ENCODE results near the gene MRPL36.

MRPL36 gene

DNA sequence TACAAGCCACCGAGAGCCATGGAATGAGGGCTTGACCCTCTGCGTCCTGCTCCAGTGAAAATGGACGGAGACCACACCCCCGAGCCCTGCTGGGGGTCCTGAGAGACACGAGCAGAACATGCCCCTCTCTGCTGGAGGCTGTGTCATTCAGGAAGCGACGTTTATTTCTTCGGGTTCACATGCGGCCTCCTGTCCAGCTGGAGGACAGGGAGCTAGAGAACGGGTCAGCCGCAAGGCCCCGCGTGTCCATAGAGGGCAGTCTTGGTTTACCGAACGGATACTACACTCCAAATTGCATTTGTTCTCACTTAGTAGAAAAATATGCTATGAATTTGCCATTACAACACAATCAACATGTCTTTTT, 36.1 kb downstream of the MRPL36 start:
- Mint-ChIP-seq H3K4me1 (no peaks in the 10 kb centered on the region), H3K9me3 (no peaks in the 10 kb centered on the region), H3K36me3 (no peaks in the 10 kb centered on the region), H3K4me3 (no peak overlapping the region), H3K27ac (no peak overlapping the region)
- DNase-seq (ENCODE audit: low spot score in 2 of 2) (no peak), ATAC-seq (peak; percentile 52)

DNA sequence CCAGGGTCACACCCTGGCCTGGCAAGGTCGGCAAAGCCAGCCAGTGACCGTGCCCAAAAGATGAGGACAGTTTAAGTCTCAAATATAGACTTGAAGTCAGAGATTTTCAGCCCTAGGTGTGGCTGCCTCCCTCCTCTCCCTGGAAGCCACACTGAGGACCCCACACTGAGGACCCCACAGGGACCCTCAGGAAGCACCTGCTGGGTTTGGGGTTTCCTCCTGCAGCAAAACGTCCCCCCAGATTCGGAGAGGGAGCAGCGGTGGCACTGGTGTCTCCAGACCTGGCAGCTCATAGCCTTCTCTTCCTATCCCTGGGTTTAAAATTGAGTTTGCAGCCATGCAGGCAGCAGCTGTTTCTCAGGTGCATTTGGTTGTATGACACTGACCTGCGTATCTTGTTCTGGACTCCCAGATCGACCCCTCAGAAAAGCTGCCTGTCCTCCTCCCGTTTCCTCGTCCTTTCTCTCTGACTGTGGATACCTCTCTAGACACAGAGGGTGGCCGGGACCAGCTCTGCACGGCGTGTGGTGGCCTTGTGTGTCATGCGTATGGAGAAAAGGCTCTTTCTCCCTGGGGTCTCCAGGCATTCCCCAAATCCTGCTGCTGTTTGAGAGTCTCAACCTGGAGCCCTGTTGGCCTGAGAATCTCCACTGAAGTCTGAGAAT, 36.6 kb downstream of the MRPL36 start:
- no peak for DNase-seq (ENCODE audit: low spot score in 2 of 2)
- no peak overlapping the region for H3K27ac Mint-ChIP-seq
- H3K9me3 Mint-ChIP-seq: no peaks in the 10 kb centered on the region
- ATAC-seq: no peak
- H3K36me3 Mint-ChIP-seq: no peaks in the 10 kb centered on the region
- no peak overlapping the region for H3K4me3 Mint-ChIP-seq
- H3K4me1 Mint-ChIP-seq: no peaks in the 10 kb centered on the region

DNA sequence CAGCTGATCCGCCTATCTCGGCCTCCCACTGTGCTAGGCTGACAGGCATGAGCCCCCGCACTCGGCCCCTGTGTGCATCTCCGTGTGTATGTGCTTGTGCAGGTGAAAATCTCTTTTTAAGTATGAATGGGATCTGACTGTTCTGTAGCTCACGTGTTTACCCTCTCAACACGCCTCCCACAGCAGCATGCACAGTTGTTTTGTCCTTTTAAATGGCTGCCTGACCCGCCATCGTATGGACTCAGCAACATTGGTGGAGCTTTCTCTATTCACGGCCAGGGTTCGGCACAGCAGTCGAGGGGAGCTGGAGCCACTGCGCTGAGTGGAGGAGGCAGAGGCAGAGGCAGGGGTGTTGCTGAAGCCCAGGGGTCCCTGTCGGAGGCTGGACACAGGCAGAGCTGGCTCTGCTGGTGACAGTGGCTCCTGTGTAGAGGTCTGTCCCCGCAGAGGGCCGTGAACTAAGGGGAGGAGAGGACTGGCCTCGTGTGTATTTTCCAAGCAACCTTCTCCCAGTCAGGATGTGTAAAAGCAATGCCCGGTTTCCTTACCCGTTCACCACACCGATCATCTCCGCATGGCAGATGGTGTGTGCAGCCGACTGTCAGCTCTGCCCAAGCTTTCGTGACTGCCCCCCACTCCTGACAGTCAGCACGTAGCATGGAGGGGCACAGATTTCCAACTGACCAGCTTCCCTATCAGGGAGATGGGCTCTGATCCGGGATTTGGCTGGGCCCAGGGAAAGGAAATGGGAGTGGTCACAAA, 37.3 kb downstream of the MRPL36 start:
- no peak overlapping the region for H3K4me3 Mint-ChIP-seq
- ATAC-seq: no peak
- H3K4me1 Mint-ChIP-seq: no peaks in the 10 kb centered on the region

DNA sequence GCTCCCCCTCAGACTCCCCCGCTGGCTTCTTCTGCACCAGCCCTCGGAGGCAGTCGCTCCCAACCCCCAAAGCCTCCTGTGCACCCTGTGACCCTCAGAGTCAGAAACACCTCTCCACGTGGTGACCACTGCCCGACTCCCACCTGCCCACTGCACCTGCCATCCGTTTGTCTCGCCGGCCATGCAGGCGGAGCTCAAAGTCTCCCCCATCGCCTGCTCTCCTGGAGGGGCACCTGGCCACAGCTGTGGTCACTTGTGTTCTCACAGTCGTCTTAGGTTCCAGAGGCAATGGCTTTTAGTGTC, 38.2 kb downstream of the MRPL36 start:
- Mint-ChIP-seq H3K9me3 (no peaks in the 10 kb centered on the region), H3K4me3 (no peak overlapping the region), H3K36me3 (no peaks in the 10 kb centered on the region), H3K4me1 (no peaks in the 10 kb centered on the region), H3K27ac (no peak overlapping the region)
- DNase-seq (ENCODE audit: low spot score in 2 of 2) (no peak), ATAC-seq (peak; percentile 15)

More for the DNA sequence above, 37.3 kb downstream of the MRPL36 start:
- Mint-ChIP-seq H3K36me3 (no peaks in the 10 kb centered on the region), H3K9me3 (no peaks in the 10 kb centered on the region), H3K27ac (no peak overlapping the region)
- no peak for DNase-seq (ENCODE audit: low spot score in 2 of 2)

DNA sequence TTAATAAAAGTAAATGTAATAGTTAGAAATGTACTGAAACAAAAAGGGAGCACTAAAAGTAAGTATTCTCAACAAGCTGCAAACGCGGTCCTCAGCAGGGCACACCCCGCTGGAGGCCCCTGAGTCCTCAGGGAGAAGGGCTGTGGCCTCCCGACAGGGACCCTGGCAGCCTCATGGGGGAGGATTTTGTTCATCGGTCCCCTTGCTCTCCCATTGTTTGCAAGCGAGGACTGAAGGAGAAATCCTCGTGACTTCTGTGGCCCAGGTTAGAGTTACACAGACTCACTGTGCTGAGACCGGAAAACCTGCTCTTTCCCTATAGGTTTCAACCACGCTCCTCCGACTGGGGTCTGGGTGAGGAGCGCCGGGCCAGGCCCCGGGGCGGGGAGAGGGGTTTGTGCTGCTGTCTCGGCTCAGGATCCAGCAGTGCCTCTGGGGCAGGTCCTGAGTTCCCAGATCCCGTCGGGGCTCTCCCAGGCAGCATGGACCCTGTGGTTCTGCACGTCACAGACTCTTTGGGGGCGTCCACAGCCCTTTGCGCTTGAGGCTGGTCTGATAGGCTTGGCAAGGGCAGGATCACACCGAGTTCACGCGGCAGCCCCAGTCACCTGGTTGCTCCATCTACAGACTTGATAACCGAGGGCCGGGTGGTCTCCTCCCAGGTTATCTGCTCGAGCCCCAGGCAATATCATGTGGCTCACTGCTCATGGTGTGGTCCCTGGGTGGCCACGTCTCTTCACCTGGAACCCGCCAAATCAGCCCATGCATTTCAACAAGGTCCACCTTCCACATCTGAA, 38.8 kb downstream of the MRPL36 start:
- DNase-seq (ENCODE audit: low spot score in 2 of 2): no peak
- Mint-ChIP-seq H3K36me3 (no peaks in the 10 kb centered on the region), H3K4me3 (no peak overlapping the region), H3K9me3 (no peaks in the 10 kb centered on the region), H3K27ac (no peak overlapping the region), H3K4me1 (no peaks in the 10 kb centered on the region)
- ATAC-seq: peak; percentile 7

DNA sequence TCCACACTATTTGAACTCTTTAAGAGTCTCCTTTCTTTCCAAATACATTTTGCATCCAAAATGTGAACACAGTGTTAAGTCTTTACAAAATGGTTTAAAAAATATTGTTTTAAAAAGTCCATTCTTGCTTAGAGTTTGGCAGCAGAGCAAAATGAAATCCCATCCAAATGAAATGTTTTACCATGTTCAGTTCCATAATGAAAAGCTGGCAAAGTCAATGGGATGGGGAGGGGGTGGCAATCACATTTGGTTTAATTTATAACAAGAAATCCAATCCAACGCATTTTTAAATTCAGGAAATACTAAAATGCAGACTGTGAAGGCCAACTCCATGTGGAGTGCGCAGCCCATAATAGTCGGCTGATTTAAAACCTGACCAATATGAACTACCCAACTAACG, 39.4 kb downstream of the MRPL36 start:
- Mint-ChIP-seq H3K36me3 (no peaks in the 10 kb centered on the region), H3K4me3 (no peak overlapping the region), H3K9me3 (no peaks in the 10 kb centered on the region), H3K4me1 (no peaks in the 10 kb centered on the region), H3K27ac (no peak overlapping the region)
- DNase-seq (ENCODE audit: low spot score in 2 of 2) (no peak), ATAC-seq (no peak)

DNA sequence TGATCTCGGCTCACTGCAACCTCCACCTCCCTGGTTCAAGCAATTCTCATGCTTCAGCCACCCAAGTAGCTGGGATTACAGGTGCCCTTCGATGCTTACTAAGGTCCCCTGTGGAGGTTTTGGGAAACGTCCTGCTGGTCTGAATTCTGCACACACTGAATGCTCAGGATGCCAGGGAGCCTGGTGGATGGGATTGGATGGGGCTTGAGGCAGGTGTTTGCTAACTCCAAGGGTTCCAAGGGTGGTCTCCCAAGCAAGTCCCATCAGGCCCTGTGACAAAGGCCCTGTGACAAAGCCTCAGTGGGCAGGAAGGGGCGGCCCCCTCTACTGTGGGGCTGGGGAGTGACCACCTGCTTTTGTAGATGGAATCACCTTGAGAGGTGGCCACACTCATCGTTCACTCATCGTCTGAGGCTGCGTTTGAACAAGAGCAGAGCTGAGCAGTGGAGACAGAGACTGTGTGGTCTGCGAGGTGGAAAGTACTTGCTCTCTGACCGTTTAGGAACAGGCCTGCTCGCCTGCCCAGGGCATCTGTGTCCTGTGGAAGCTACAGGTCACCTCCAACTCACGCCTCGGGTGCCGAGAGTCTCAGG, 40.2 kb downstream of the MRPL36 start:
- DNase-seq (ENCODE audit: low spot score in 2 of 2) (no peak), ATAC-seq (no peak)
- H3K4me1 Mint-ChIP-seq: no peaks in the 10 kb centered on the region
- H3K4me3 Mint-ChIP-seq: no peak overlapping the region
- H3K27ac Mint-ChIP-seq: no peak overlapping the region
- no peaks in the 10 kb centered on the region for H3K36me3 Mint-ChIP-seq
- H3K9me3 Mint-ChIP-seq: no peaks in the 10 kb centered on the region

DNA sequence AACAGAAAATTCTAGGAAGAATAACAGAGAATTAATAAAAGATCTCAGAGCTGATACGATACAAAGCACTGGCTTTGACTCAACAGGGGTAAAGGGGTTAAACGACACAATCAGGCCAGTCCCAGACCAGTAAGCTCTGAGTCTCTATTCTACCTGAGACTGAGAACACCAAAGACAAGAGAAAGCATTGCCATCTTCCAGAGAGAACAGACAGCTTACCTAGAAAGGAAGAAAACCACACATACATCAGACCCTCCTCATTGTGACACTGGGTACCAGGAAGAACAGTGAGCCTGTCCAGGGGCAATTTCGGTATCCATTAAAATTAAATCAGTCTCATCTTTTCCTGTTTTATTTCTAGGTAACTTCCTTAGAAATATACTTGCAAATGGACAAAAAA, 41.1 kb downstream of the MRPL36 start:
- no peak for DNase-seq (ENCODE audit: low spot score in 2 of 2)
- Mint-ChIP-seq H3K4me3 (no peak overlapping the region), H3K4me1 (no peaks in the 10 kb centered on the region), H3K27ac (no peak overlapping the region), H3K36me3 (no peaks in the 10 kb centered on the region), H3K9me3 (no peaks in the 10 kb centered on the region)
- no peak for ATAC-seq

DNA sequence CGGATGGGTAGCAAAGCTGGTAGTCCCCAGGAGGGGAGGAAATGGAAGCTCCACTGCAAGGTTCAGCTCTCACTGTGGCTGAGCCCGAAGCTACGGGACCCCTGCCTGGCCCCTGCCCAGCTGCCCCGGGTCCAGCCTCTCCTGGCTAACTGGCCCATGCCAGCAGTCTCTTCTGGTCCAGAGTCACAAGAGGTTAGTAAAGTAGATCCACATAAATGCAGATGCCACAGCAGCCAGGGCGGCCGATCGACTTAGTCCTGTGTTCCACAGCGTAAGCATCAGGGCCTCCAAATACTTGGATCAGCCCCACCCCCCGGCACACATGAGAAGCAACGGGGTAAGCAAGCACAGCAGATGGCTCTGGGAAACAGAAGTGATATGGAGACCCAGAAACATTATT, 42.1 kb downstream of the MRPL36 start:
- Mint-ChIP-seq H3K9me3 (no peaks in the 10 kb centered on the region), H3K27ac (no peak overlapping the region), H3K4me1 (no peaks in the 10 kb centered on the region), H3K36me3 (no peaks in the 10 kb centered on the region), H3K4me3 (no peak overlapping the region)
- DNase-seq (ENCODE audit: low spot score in 2 of 2) (no peak), ATAC-seq (no peak)

DNA sequence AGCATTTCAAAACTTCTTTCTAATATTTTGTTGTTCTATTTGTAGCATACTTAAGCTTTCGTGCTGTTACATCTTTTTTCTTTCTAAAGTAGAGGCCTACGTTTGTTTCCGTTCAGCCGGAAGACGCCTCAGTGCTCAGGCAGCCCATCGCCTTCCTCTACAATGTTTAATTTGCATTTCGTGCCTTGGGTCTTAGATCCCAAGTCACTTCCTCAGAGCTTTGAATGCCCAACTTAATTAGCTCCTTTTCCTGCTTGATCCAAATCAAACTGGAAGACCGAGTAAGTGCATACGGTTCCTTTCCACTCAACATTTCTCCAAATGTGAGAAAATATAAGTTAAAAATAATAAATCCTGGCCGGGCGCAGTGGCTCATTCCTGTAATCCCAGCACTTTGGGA, 43.2 kb downstream of the MRPL36 start:
- Mint-ChIP-seq H3K36me3 (no peaks in the 10 kb centered on the region), H3K9me3 (no peaks in the 10 kb centered on the region), H3K4me3 (no peak overlapping the region), H3K4me1 (no peaks in the 10 kb centered on the region), H3K27ac (no peak overlapping the region)
- ATAC-seq (no peak), DNase-seq (ENCODE audit: low spot score in 2 of 2) (no peak)

DNA sequence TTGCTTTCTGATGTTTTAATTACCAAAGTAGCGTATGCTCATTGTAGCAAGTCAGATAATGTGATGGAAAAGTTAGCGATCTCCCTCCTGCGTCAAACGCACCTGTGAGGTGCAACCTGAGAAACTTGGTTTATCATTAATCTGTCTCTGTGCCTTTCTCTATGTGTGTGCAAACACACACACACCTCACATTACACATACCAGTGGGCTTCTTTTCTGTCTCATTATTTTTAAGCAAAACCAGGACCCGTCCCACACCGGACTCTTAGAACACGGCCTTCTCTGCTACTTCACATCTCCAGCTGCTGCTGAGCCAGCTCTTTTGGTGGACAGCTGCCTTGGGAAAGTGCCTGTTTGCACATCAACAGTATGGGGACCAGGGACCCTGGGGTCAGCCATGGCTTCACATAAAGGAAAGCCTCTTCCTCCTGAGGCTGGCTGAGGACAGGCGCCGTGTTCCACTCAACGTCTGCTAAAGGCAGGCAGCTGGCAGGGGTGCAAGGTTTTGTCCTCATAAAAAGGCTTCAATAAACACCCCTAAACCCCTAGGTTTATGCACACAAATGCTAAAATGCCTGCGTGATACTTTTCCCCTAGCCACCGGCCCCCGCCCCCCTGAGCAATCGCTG, 44.2 kb downstream of the MRPL36 start:
- Mint-ChIP-seq H3K4me1 (no peaks in the 10 kb centered on the region), H3K36me3 (no peaks in the 10 kb centered on the region), H3K27ac (no peak overlapping the region), H3K9me3 (no peaks in the 10 kb centered on the region), H3K4me3 (no peak overlapping the region)
- DNase-seq (ENCODE audit: low spot score in 2 of 2) (no peak), ATAC-seq (no peak)

DNA sequence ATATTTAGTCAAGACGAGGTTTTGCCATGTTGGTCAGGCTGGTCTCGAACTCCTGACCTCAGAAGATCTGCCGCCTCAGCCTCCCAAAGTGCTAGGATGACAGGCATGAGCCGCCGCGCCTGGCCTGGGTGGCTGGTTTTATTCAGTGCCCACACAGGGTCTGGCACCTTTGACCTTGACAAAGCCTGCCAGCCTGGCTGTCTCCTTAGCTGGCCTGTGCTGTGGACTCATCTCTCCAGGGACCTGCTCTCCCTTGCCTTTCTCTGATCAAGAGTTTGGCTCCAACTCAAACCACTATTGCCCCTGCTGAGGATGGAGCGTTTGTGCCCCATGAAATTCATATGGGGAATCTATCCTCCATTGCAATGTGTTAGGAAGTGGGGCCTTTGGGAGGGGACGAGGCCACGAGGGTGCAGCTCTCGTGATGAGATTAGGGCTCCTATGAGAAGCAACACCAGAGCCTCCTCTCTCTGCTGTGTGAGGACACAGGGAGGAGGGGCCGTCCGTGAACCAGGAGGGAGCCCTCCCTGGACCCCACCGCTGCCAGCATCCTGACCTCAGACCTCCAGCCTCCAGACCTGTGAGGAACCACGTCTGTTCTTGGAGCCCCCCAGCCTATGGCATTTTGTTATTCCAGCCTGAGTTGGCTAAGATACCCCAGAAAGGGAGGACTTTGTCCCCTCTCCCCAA, 45.0 kb downstream of the MRPL36 start:
- Mint-ChIP-seq H3K9me3 (no peaks in the 10 kb centered on the region), H3K36me3 (no peaks in the 10 kb centered on the region), H3K4me1 (no peaks in the 10 kb centered on the region), H3K27ac (no peak overlapping the region), H3K4me3 (no peak overlapping the region)
- no peak for ATAC-seq
- no peak for DNase-seq (ENCODE audit: low spot score in 2 of 2)

DNA sequence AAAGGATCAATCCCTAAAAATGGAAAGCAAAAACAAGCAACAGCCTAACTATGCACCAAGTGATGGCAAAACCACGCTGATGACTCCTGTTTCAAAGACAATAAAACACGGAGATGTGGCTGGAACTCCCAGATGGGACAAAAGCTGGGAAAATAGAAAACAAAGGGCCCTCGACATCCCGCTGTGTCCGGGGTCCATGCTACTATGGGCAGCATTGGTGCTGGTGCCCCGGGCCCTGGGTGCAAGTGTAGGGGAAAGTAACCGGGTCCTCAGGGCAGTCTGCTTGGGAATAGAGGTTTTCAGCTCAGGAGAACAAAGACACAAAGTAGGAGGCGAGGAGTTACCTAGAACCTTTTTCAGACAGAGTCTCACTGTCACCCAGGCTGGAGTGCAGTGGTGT, 46.1 kb downstream of the MRPL36 start:
- no peak overlapping the region for H3K27ac Mint-ChIP-seq

DNA sequence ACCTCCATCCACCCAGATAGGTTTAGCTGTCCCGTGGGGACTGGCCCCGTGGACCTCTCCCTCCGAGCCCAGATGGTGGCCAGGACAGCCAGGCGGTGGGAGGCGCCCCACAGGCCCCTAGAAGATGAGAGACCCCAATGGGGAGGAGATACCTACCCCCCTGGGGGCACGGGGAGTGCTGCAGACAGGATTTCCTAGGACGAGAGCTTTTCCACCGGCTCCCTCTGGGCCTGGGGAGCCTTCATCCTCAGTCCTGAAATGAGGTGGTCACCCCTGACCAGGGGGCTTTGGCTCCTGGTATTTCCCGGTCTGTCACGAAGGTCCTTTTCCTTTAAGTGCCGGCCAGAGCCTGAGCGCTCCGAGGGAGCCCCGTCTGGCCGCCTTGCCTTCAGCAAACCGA, 46.8 kb downstream of the MRPL36 start:
- Mint-ChIP-seq H3K36me3 (no peaks in the 10 kb centered on the region), H3K9me3 (no peaks in the 10 kb centered on the region), H3K27ac (no peak overlapping the region), H3K4me1 (no peaks in the 10 kb centered on the region), H3K4me3 (no peak overlapping the region)
- DNase-seq (ENCODE audit: low spot score in 2 of 2) (no peak), ATAC-seq (peak; percentile 25)

More for the DNA sequence above, 46.1 kb downstream of the MRPL36 start:
- H3K4me3 Mint-ChIP-seq: no peak overlapping the region
- ATAC-seq (no peak), DNase-seq (ENCODE audit: low spot score in 2 of 2) (no peak)
- no peaks in the 10 kb centered on the region for H3K36me3 Mint-ChIP-seq
- no peaks in the 10 kb centered on the region for H3K4me1 Mint-ChIP-seq
- no peaks in the 10 kb centered on the region for H3K9me3 Mint-ChIP-seq
